GM12865 (cell line): ENCODE data around the gene PSD4.

Experiments used
- DNase-seq: peaks from one replicate; pipeline ENCODE4 v3.0.0; 2010; ENCODE audit warnings: low read depth
- H3K4me3 ChIP-seq: 2 replicates; pipeline ENCODE4 v1.5.1; 2011; ENCODE audit warnings: mild to moderate bottlenecking, low read depth, low read length, control low read depth
- TF ChIP-seq, protein P1 (sequence below): IDR thresholded peaks from 2 replicates; pipeline ENCODE4 v1.5.1; 2011; ENCODE audit warnings: low read length, control low read depth, low read depth, inconsistent platforms; ENCODE audit not compliant: insufficient read depth; ENCODE audit errors: missing control alignments

The PSD4 gene

DNA sequence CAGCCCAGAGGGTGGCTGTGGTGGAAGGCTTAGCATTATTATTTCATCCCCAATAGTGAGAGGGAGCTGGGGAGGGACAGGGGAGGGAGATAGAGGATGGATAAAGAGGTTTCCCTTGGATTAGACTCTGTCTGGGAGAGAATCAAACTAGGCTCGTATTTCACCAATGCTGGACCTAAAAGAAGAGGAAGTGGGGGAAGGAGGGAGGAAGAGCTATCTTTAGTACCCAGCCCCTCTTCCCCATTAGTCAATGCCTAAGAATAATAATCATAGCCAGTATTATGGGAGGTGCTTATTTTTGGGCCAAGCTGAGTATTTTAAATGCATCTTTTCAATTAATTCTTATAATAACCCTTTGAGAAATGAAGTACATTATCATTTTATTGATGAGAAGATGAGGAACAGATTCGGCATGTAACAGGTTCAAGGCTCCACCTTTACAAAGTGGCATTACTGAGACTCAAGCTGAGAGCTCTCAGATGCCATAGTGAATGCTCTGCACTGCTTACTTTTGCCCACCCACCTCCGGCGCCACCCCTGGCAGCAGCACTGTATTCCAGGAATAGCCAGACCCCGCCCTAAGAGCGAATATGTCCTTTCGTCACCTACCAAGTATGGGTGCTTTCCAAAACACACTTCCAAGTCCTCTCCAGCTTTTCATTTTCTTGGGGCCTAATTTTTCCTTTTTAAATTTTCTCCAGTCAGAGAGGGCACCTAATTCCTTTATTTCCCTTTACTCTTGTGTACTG is 83.9 kb downstream of the PSD4 start:
- TF ChIP-seq, protein P1, sequence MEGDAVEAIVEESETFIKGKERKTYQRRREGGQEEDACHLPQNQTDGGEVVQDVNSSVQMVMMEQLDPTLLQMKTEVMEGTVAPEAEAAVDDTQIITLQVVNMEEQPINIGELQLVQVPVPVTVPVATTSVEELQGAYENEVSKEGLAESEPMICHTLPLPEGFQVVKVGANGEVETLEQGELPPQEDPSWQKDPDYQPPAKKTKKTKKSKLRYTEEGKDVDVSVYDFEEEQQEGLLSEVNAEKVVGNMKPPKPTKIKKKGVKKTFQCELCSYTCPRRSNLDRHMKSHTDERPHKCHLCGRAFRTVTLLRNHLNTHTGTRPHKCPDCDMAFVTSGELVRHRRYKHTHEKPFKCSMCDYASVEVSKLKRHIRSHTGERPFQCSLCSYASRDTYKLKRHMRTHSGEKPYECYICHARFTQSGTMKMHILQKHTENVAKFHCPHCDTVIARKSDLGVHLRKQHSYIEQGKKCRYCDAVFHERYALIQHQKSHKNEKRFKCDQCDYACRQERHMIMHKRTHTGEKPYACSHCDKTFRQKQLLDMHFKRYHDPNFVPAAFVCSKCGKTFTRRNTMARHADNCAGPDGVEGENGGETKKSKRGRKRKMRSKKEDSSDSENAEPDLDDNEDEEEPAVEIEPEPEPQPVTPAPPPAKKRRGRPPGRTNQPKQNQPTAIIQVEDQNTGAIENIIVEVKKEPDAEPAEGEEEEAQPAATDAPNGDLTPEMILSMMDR: no peak
- H3K4me3 ChIP-seq: no peak overlapping the region
- no peak for DNase-seq

DNA sequence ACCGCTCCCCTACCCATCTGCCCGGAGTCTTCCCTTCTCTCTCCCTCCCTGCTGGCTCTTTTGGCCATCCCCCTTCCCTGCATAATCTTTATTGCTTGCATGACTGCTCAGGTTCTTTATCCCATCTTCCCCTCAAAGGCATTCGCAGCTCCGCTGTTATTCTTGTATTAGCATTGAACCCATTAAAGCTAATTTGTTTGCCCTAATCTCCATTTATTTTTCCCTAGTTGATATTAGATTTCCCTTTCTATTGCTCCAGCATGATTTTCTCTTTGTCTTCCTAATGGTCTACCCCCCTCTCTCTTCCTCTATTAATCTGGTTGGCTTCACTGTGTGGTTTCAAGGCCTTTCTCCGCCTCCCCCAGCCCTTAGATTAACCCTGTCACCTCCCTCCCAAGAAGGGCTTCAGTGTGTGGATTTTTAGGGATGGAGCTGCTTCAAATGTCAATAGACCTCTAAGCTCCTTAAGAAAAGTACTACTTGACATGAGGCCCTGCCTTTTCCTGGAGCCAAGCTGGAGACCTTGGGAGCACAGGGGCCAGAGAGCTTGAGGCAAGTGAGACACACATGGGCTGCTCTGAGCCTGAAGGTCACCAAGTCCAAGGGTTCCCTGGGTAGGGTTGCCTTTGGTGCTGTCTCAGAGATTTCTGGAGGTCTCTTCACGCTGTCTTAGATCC is 84.8 kb downstream of the PSD4 start:
- TF ChIP-seq, protein P1: no peak
- no peak overlapping the region for H3K4me3 ChIP-seq
- no peak for DNase-seq
